HG03097 (cell line): ENCODE data around the gene CIROP.

Experiments used
- ATAC-seq: cut with Tn5 transposase; IDR thresholded peaks from one replicate; pipeline ENCODE4 v1.9.1; 2021; ENCODE audit not compliant: unreplicated experiment, low FRiP score

CIROP gene

DNA sequence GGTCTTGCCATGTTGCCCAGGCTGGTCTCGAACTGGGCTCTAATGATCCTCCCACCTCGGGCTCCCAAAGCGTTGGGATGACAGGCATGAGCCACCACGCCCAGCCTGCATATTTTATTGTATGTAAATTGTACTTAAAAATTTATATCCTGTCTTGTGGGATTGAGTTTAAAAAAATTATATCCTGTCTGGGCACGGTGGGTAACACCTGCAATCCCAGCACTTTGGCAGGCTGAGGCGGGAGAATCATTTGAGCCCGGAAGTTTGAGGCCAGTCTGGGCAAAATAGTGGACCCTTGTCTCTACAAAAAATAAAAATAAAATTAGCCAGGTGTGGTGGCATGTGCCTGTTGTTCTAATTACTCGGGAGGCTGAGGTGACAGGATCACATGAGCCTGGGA lies 28.2 kb upstream of the CIROP start:
- no peak for ATAC-seq

DNA sequence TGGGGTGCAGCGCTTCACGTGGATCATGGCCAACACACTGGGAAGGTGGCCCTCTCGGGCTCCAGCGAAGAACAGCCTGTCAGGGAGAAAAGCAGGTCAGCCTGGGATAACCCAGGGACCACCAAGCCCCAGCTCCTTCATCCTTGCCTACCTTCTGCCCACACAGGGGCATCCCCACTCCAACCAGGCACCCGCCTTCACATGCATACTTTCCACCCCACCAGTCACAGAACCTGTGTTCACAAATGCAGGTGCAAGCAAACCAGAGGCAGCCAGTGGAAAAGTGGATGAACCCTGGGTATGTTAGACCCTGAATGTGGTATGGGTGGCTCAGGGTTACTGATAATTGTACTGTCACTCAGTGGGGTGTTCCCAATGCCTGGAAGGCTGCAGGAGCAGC lies 26.7 kb upstream of the CIROP start:
- no peak for ATAC-seq

DNA sequence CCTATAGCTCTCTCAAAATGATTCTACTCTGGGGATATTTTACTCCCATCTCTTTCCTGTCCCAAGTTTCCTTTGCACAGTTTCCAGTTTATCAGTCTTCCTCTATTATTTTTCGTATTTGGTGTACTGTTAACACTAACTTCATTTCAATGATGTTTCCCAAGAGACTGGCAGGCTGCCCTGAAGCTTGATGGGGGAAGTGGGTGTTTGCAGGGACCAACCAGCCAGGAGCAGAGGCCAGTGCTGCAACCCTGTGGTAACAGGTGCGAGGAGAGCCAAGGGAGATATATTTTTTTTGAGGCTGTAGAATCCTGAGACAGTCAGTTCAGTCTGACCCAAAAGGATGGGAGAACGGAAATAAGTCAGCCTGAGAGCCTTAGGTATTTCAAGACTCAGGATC lies 26.1 kb upstream of the CIROP start:
- ATAC-seq: no peak

DNA sequence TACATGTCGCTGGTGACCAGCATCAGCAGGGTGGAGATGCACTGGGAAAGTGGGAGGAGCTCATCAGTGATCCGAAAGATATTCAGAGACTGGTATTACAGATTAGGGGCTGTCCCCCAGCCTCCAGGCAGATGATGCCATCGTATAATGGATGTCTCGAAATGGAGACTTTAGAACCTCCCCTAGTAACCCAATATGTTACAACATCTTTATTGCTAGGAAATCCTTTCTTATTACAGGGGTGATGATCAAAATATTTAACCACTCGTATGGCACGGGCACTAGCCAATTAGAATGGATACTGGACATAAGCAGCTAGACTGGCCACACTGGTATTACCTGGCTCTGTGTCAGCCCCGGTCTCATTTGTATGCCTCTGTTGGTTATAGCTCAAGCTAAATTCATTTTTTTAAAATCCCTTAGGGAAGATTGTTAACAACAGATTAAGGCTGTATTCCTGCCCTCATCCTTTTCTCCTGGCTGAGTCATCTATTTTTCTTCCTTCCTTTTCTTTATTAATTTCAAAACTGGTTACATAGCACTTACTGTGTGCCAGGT lies 25.0 kb upstream of the CIROP start:
- ATAC-seq: no peak

DNA sequence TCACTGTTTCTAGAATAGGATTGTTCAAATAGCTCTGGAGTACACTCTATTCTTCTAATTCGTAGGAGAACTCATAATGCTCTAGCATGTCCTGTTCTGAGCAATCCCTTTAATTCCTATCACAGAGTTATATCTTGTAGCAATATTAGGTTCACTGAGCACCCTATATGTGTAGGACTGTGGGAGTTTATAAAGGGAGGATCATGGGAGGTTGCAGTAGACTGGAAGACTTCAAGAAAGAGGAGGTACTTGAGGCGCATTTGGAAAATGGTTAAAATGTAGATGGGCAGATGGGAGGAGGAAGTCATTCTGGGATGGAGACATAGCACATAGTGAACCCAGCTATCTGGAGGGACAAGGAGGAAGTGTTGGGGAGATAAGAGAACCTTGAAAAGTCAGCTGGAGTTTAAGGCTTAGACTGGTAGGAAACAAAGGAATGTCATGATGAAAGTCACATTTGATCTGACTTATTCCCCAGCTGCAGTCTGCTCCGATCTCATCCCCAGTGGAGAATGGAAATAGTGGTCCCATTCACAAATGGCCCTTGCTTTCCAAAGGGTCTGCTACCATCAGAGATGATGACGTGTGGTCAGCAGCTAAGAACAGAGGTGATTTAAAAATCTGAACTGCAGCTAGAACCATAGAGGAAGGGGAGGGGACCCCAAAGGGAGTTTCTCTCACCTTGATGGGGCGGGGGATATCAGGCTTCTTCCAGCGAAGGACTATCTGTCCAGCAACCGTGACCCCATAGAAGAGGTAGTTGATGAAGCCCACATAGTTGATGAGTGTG lies 24.4 kb upstream of the CIROP start:
- no peak for ATAC-seq

DNA sequence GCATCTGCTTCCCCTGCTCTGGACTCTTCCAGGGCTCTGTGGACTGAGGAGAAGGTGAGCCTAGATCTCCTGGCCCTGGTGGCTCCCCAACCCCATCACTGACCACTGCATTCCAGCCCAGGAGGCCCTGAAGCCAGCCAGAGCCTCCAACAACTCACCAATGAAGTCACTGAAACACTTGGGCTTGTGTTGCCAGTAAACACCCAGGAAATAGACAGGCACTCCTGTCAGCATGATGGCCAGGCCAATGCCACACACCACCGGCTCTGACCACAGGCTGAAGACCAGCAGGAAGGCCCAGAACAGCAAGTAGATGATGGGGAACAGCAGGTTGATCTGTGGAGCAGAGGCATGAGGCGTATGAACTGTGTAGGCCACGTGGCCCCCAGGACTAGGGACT lies 23.1 kb upstream of the CIROP start:
- no peak for ATAC-seq

DNA sequence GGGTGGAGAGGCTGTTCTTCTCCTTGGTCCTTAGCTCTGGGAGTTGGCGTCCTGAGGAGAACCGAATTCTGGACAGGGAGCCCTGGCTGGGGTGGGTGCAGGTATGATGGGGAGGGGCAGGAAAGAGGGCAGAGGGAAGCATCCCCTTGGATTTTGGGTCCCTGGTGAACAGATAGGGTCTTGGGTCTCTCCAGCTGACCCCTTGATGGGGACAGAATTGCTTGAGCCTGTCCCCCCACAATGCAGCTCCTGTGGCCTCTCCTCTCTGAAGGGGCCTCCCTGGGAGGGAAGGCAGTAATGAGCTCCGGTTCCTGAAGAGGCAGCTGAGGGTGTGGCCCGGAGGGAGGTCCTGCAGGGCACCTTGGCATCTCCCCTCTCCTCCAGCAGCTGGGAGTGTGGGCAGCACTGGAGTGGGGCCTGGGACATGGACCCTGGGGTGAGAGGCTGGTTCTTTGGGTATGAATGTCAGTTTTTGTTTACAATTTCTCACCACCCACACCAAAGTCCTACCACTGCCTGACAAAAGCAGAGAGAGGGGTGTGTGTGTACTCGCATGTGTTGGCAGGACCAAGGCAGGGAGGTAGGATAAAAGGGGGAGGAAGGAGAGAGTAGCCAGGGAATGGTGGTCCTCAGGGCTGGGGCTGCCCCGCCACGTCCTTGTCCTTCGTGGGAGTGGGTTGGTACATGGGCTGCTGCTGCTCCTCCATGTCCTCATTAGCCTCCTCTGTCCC lies 21.9 kb upstream of the CIROP start:
- ATAC-seq: no peak

DNA sequence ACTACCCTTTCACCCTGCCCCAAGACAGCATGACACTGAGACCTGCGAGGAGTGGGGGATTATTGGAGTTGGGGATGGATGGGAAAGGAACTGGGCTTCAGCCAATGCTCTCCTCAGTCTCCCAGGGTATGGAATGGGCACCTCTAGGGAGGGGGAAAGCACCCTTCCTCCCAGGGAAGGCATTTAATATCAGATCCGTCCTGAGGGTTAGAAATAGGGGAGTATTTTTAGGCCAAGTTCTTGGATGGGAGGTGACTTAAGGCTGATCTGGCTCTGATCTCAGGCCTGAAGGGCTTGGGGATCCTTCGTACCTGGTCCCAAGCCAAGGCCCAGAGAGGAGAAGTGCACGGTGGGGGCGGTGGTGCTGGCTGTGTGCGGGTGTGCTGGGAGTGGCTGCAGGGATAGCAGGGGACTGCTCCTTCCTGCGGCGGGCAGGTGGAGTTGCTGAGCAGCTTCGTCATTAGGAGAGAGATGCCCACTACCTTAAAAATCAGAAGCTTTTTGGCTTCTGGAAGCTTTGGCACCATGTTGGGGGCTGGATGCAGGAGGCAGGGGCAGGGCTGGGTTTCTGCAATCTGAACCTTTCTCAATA lies 21.2 kb upstream of the CIROP start:
- ATAC-seq: no peak

DNA sequence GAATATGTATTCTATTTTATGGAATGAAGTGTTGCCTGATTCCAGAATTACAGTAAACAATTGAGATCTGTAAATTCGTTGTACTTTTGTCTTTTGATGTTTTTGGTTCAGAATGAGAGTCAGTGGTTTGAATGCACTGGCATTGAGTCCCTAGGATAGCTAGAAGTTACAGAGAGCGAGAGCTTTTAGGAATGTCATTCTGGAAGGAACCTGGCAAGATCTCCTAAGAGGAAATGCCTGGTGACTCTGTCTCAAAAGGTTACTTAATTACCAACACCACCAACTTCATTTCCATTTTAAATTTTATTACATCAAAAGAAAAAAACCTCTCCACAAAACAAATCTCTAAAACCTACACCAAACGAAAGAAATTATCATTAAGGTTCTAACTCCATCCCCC lies 20.2 kb upstream of the CIROP start:
- ATAC-seq: no peak

DNA sequence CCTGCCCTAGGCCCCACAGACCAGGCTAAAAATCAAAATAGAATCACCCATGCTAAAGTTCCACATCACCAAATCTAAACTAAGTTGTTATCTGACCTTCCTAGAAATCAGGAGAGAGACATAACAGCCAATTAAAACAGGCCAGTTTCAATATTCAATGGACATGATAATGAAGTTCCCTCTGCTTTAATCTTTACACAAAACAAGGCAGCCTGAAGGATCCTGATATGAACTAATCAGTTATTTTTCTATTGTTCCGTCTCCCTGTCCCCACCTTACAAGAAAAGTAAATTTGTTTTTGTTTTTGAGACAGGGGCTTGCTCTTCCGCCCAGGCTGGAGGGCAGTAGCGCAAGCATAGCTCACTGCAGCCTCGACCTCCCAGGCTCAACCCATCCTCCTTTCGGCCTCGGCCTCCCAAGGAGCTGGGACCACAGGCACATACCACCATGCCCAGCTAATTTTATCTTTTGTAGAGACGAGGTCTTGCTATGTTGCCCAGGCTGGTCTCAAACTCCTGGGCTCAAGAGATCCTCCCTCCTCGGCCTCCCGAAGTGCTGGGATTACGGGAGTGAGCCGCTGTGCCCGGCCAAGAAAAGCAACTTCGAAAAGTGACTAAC lies 19.7 kb upstream of the CIROP start:
- ATAC-seq: no peak

DNA sequence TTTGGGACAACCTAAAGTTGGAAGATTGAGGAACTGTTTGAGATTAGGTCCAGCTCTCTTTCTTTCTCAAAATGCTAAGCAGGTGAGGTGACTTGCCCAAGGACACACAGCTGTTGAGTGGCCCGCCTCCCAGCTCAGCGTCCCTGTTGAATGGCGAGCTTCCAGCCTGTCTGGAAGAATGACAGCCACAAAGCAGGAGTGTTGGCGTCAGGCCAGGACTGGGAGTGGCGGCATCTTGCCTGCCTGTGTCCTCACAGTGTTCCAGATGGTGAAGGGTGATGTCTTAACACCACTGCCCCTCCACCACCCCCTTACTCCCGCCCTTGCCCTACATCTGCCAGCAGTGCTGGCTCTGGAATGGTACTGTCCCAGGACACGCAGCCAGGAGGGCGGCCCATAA lies 18.6 kb upstream of the CIROP start:
- no peak for ATAC-seq

DNA sequence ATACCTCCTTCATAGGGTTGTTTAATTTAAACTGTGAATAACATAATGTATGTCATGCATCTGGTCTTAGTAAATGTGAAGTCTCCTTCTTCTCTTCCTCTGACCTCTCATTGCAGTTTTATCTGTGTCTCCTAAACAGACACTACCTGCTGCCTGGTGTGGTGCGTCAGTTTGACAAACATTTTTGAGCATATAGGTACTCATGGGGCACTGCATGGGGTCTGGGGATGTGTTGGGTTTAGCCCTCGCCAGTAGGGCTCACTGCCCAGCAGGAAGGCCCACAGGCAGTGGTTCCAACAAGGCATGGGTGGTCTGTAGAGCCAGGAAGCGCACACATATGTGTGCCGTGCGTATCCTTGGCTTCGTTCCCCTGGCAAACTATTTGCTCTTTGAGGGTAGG lies 17.3 kb upstream of the CIROP start:
- ATAC-seq: no peak

DNA sequence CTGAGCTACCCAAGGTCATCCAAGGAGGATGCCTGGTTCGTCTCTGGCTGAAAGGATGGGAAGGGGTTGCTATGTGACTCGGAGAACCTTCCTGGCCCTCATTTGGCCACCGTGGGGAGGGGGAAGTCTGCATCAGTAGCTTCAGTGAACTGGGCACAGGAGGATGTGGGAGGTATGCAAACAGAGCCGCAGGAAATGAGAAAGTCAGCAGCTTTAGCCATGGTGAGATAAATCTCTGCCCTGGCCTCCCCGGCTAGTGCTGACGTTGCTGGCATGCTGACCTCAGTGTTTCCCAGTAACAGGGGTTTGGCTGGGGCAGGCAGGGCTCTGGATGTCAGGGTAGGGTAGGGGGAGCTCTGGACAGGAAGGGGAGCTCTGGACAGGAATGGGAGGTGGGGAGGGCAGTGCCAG lies 16.6 kb upstream of the CIROP start:
- ATAC-seq: no peak

DNA sequence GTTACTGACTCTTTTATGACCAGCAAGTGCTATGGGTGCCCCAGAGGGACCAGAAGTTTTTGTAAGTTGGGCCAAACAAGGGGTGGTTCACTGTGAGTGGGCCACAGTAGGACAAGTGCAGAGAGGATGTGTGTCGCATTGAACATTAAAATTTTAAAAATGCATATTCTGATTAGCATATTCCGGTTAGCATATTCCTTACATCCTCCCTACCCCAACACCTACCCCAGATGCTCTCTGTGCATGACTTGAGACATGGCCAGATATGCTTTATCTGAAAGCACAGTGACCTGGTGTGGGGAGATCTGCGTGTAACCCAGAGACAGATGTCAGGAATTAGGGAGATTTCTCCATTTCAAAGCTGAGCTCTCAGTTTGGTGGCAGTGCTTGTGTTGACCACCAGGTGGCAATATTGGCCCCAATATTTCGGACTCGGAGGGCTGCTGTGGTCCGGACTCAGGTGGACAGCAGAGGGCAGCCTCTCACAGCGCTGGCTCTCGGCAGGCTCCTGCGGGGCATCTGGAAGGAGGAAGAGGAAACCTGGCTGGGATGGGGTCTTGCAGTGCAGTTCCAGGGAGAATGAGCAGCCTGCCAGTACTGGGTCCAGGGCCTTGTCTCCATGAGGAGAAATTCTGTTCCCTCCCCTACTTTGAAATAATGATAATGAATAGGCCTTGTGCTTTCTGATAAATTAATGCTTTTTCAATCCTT lies 15.9 kb upstream of the CIROP start:
- ATAC-seq: no peak

DNA sequence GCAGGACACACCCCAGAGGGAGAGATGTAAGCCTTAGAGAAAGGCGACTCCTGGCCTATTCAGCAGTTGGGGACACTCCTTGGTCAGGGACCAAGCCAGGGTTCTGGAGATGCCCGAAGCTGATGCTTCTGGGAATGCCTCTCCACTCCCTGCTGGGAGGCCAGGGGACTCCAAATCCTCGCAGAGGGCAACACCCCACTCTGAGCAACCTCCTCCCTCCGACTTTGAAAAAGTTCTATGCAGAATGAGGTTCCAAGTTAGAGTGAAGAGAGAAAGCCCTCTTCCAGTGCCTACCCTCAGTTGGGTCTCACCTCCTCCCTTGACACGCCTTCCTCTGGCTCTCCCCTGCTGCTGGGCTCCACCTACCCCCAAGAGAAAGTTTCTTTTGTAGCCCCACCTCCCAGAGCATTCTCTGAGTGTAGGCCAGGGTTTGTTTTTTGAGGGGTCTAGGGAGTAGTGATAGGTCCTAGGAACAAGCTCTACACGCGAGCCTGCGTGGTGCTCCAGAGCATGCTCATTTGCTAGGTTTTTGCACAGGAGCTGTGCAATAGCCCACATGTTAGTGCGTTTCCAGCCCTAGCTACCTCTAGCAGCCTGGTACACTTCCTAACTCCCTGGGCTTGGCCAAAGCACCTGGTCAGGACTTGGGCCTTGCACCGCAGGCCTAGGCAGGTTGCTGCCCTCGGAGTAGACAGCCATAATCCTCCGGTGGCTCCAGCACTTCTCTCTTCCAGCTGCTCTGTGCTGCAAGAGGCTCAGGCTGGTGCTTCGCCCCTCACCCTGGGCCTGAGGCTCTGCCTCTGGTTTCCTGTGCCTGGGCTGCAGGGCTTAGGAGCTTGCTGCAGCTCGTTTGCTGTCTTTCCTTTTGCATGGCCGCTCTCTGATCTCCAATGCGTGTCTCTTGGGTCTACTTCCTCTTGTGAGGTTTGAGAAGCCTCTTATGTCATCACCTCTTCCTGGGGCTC lies 14.9 kb upstream of the CIROP start:
- no peak for ATAC-seq

DNA sequence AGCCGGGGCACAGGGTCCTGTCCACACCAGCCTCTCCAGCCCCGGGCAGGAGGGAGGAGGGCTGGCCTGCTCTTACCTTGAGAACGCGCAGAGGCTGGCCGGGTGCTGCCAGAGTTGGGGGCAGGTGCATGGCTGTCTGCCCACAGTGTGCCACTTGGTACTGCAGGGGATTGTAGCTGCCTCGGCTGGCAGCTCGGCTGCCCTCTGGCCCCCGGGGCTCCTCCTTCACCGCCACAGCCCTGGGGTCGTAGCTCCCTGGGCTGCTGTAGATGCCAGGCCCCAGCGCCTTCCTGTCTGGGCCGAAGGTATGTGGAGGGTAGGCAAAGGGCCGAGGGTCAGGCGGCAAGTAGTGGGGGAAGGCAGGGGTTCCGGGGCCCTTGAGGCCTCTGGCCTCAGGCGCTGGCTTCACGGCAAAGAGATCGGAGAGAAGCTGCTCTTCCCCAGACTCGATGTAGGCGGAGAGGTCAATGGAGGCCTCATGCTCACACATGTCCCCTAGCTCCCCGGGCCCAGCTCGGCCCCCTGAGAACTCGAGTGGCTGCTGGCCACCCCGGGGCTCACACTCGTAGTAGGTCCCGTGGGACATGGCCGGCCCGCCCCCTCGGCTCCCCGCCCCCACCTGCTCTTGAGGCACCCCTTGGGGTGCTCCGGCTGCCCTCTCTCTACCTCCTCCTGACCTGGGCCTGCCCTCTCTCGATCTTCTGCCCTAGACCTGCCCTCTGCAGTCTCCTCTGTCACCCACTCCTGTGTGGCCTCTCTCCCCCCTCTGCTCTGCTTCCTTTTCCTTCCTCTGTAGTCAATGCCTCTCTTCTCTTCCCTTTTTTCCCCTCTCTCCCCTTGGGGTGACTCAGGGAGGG lies 13.9 kb upstream of the CIROP start, which contains the start of gene CEBPE:
Gene CEBPE, minus strand, starts transcription at position 750 of the 857 bp plus-strand sequence. Its CDS starts 164 bp downstream, at position 586.
- ATAC-seq: no peak

DNA sequence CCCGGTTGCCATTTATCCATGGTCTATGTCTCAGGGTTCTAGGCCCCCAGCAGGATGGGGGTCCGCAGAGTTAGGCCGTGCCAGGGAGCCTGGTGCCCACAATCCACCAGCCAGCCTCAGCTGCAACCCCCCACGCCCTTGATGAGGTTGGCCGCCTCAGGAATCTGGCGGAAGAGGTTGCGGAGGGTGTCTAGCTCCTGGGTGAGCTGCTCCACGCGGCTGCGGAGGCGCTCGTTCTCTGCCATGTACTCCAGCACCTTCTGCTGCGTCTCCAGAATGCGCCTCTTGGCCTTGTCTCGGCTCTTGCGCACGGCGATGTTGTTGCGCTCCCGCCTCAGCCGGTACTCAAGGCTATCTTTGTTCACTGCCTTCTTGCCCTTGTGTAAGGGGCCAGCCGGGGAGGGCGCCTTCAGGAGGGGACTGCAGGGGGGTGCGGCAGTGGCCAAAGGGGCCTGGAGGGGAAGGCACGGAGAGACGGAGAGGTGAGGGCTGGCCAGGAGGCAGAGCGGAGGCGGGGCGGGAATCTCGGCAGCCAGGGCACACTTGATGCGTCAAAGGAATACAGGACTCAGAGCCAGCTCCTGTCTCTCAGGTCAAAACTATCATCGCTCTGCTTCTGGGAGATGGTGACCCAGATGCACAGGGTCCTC lies 12.7 kb upstream of the CIROP start:
- no peak for ATAC-seq

DNA sequence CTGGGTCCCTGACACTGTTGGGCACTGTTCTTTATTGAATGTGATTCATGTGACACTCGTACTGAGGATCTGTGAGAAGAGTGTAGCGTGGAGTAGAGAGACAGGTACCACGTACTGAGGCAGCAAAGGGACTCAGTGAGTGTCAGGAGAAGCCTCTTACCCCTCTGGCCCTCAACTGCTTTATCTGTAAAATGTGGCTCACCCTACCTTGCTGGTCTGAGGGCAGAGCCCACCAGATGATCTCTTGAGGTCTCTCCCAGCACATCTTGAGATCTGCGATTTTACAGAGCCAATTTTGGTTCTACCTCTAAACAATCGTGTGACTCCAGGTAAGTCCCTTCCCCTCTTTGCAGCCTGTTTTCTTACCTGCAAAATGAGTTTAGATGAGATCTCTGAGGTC lies 11.1 kb upstream of the CIROP start:
- ATAC-seq: no peak
